GM04503 (cell line): ENCODE results near the gene TMEM150C.

Experiments used
- DNase-seq: peaks from one replicate; pipeline ENCODE4 v3.0.0-alpha.2; 2012; ENCODE audit warnings: low read depth

Gene TMEM150C

DNA sequence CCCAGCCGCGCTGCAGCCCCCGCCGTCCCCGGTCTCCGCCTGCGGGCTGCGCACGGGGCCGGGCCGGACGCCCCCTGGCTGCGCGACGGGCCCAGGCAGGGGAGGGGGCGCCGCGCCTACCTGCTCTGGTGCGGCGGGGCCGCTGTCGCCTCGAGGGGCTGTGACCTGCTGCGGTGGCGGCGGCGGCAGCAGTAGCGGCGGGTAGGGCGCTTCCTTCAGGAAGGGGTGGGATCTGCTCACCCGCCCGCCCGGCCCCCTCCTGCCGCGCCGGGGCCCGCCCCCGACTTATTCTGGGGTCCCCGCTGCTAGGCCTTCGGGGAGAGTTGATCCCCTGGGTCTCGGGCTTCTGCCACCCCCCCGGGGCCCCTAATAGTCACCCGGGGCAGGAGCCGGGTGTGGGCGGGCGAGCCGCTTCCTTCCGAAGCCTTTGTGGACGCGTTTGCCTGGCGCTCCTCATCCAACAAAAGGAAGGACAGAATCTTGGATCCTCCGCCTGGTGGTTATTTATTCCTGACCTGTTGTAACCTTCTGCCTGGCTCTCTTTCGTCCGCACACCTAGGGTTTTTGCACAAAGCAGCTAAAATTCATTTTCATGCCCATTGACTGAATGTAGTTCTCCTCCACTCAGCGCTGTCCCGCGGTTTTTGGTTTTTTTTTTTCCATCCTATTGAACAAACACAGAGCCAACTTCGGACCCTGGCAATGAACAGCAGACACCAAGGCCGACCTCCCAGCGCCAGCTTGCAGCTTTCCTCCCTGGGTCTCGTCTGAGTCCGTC is at the start of gene TMEM150C:
TSS of gene TMEM150C (minus strand) at position 203 of the 778 bp plus-strand sequence. CDS start 57,331 bp downstream, outside the sequence.
- DNase-seq = no peak

- DNase-seq = no peak
These were observed 49.7 kb upstream of the TMEM150C start for GRCh38 chr4:82611527-82611926.

DNA sequence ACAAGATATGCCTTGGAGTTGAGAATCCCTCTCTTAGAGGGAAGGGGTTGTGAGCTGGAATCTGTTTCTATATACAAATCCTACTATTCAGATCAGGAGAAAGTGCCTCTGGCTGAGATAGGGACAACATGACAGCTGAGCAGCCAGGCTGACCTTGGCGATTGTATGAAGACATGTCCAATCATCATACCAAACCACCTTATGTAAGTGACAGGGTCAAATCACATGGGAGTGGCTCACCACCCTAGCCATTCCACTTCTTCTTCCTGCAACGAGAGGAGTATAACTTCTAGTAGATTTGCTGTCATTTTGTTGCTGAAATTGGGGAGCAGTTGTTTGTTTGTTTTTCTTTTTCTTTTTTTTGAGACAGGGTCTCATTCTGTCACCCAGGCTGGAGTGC is 48.3 kb upstream of the TMEM150C start:
- DNase-seq = no peak

DNA sequence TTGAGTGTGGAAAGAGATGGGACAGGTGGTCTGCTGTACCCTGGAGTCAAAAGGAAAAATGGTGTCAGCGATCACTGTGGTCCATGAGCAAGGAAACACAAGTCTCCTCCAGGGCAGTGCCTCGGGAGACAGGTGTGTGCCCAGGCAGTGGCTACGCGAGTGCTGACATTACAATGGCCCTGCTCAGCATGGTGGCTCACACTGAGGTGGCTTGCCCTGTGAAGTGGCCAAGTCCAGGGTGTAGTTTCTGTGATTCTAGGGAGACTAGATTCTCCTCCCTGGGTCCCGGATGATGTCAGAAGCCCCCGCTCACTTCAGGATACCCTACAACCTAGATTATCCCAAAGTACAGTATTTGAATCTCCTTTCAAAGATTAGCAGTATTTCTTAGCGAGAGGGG is 44.8 kb upstream of the TMEM150C start:
- DNase-seq = no peak

- DNase-seq = no peak
These were observed 42.7 kb upstream of the TMEM150C start for GRCh38 chr4:82604522-82604921.

DNA sequence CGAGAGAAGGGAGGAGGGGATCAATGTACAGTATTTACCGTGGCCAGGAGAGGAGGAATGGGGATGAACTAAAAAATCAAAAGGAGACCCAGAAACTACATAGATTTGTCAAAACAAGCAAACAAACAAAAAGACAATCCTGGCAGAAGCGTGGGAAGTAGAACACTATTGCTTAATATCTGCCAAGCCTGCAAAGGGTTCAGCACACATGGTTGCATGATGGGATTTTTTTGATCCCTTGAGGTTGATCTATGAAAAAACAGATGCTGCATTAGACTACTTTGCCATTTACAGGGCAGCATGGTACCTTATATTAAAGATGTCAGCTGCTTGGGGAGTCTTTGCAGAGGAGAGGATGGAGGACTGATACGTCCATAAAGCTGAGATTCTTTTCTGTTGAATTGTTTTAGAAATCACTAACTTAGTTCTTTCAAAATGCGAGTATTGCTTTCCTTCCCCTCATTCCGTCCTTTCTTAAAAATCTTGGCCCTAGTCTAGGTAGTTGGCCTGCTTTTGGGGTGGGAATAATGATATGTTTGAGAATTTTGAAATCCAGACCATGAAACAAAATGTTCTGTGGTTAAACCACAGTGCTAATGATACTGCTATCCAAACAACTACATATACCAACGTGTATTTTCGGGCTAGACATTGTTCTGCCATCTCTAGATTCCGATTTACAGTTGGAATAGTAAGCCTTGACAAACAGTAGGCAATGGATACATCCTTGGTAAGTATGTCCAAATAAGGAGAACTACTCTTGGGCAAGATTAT is 39.6 kb upstream of the TMEM150C start:
- DNase-seq = no peak

DNA sequence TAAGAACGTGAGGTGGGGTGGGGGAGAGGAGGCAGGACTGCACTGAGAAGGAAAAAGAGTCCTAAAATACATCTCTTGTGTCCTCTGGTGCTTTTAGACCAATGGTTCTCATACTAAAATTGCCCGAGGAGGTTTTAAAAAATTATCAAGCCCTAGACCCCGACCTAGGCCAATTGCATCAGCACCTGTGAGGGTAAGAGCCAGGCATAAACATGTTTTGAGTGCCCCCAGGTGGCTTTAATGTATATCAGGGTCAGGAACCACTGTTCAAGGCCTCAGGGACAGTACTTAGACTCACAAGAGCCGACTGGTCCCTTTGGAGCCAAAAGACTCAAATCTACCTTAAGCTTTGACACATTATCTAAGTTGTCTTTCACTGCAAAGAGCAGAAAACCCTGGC is 37.5 kb upstream of the TMEM150C start:
- no peak for DNase-seq

DNA sequence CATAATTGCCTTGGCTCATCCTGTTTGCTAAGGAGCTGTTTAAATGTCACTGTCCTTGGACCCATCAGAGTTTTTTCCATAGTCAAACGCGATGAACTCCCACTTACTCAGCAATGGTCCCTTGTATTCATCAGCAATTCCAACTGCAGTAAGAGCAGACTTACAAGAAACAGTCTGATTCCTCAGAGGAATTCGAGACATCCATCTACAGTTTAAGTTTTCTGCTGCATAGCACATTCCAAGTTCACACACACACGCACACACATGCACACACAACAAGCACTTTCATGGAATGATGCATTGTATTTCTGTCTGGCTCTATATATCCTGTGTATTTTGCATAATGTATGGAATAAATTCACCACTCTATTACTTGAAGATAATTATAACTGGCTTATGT is 32.7 kb upstream of the TMEM150C start:
- DNase-seq = no peak

GRCh38 chr4:82593411-82593810 is 31.6 kb upstream of the TMEM150C start:
- DNase-seq = no peak

DNA sequence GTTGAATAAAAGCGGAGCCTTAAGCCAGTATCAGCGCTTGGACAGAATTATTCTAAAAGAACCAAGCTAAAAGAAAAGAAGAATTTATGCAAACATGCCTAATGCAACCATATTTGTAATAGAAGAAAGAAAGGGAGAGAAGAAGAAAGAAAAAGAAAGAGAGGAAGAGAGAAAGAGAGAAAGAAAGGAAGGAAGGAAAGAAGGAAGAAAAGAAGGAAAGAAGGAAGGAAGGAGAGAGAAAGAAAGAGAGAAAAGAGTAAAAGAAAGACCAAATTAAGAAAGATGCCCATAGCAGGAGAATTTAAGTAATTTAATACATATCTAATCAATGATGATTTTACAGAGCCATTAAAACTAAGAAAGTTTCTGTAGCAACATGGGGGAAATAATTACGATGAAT is 30.9 kb upstream of the TMEM150C start:
- DNase-seq = no peak

GRCh38 chr4:82591592-82591991 is 29.8 kb upstream of the TMEM150C start:
- no peak for DNase-seq

DNA sequence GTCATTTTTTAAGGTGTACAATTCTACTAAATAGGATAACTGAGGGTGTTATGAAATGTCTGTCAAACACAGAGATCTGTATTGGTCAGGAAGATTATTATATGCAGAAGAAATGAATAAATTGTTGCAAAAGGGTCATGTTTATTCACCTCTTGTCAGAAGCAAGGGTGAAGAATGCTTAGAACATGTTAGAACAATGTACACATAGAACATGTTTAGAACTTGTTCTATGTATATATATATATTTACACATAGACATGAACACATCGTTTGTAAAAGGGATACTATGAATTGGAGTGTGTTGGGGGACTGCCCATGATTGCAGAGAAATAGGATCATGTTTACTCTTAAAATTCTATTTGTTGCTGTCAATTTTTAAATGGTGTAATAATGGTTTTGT is 28.0 kb upstream of the TMEM150C start:
- DNase-seq = no peak

DNA sequence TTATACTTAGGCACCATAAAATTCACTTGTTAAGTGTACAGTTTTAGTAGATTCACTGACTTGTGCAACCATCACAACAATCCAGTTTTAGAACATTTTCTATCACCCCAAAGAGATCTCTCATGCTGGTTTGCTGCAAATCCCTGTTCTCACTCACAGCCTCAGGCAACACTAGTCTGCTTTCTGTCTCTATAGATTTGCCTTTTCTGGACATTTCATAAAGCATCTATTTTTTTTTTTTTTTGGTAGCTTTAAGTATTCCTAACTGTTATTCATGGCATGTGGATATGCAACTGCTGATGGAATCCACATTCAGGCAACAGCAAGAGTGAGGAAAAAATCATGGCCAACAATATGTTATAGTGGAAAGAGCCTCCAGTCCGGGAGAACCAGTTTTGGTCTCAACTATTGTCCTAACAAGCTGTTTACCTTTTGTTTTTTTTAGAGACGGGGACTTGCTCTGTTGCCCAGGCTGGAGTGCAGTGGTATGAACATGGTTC is 27.0 kb upstream of the TMEM150C start:
- DNase-seq = no peak

- DNase-seq = no peak
These were observed 26.2 kb upstream of the TMEM150C start for GRCh38 chr4:82587826-82588540.

GRCh38 chr4:82585690-82586435 is 24.1 kb upstream of the TMEM150C start:
- DNase-seq = no peak

DNA sequence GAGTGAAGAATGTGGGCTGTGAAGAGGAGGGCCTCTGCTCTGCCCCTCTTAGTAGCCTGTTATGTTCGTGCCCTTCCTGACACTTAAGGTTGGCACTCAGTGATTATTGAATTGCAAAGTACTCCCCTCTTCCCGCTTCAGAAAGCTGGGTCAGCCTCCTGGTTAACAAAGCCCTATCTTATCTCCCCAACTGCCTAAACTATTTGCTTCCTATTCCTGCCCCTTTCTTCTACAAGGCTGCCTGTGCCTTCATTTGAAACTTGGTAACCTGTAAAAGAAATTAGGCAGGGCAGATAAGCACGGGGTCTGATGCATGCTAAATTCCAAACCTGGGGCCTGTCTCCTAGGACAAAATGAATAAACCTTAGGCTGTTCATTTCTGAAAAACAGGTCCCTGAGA is 23.1 kb upstream of the TMEM150C start:
- DNase-seq = no peak

DNA sequence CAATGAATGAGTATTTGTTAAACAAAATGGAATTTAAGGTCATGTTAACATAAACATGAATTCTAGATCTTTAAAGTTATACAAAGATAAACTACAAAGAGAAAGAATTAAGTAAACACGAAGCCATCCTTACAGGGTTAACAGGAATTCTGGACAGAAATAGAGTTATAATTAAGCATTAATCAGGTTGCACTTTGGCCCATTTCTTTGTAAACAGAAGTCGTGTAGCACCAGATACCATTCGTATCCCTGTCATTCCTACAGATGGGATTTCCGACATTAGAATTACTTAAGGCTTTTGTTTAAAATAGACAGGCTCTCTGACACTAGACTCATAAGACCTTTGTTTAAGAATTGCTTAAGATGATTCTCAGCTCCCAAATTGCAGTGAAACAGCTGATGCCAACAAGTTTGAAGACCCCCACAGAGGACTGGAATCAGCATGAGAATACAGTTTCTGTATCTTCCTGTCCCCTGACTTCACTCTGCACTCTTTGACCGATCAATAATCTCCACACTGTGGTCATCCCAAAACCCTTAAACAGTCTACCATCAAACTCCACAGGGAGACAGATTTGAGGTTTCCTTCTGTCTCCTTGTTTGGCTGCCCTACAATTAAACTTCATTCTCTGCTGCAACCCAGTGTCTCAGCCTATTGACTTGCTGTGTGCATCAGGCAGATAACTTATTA is 22.3 kb upstream of the TMEM150C start:
- no peak for DNase-seq

DNA sequence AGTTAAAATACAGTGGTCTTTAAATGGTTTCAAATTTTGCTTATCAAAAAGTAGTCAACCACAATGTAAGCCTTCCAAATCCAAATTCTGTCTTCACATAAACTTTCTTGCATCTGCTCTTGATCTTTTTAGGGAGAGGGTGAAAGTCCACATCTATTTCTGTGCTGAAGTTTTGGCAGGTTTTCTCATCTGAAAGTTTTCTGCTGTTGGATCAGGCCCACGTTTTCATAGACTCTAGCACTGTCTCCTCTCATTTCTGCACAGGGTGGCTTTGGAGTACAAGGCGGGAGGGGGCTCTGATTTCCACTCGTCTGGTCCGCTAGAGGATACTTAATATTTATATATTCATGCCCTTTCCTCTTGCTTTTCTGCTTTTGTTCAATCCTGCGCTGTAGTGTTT is 18.1 kb upstream of the TMEM150C start:
- DNase-seq = no peak

DNA sequence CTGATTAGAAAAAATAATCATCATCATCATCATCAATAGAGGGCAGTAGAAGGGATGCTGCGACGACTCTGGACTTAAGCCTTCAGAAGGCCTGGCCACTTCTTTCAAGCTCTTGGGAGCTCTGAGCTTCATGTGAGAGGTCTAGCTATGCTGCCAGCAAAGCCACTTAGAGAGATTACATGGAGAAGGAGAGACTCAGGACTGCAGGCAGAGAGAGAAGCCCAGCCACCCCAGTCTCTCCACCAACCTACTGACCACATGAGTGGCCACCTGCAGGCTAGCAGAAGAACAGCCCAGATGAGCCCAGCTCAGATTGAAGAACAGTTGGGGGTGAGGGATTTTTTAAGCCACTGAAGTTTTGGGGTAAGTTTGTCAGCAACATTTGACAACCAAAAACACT is 17.1 kb upstream of the TMEM150C start:
- DNase-seq = no peak

DNA sequence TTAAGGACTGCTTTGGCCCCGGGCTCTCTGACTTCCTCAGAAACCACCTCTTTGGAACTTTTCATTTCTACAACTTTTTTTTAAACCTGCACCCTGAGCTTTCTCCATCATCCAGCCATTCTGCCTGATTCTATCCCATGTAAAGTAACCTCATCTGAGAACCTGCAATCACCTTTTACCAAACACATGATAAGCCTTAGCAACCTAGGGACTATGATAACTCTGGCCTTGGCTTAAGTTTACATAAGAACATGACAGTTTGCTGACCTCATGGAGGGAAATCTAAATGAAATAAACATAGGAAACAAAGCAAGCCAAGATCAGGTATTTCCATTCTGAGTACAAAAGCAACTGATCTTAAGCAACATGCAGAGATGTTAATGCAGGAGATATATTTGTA is 15.7 kb upstream of the TMEM150C start:
- no peak for DNase-seq

- DNase-seq = no peak
These were observed 7.9 kb upstream of the TMEM150C start for GRCh38 chr4:82569727-82570126.
